Suprapubic skin (tissue), 4 donors: ENCODE measurements around the gene RTBDN.

ENCODE experiments used
- CTCF ChIP-seq, 2 donors: fragments of 200-600 bp in 1 of 2; fragments of 450-650 bp in 1 of 2; sonication (generic) in 1 of 2; IDR thresholded peaks; one replicate each; pipeline ENCODE4 v1.5.1; 2016 to 2019; ENCODE audit warnings: antibody characterized with exemption in 2 of 2, mild to moderate bottlenecking in 1 of 2, moderate library complexity in 1 of 2
- EP300 ChIP-seq: sonication (generic); formaldehyde crosslinking; IDR thresholded peaks from one replicate; pipeline ENCODE4 v1.6.1; 2017; ENCODE audit warnings: antibody characterized with exemption
- POLR2A ChIP-seq, 2 donors: fragments of 450-650 bp; IDR thresholded peaks; one replicate each; pipeline ENCODE4 v1.6.1; 2017; ENCODE audit warnings: antibody characterized with exemption in 2 of 2, mild to moderate bottlenecking in 2 of 2, moderate library complexity in 2 of 2
- POLR2AphosphoS5 ChIP-seq, 3 donors: sonication (generic); formaldehyde crosslinking; IDR thresholded peaks; one replicate each; pipeline ENCODE4 v1.6.1; 2017; ENCODE audit warnings: antibody characterized with exemption in 3 of 3

GRCh38 chr19:12867120-12868099 lies 33.0 kb upstream of the RTBDN start:
- TF ChIP-seq CTCF (IDR thresholded peaks at IDR 0.05) = no peak
- TF ChIP-seq POLR2A (IDR thresholded peaks at IDR 0.05) = no peak
- TF ChIP-seq POLR2AphosphoS5 (IDR thresholded peaks at IDR 0.05) = no peak
- no peak for TF ChIP-seq EP300
